NOMO-1 (cell line): ENCODE measurements around the gene SUSD5.

Source experiments
- DNase-seq, 2 experiments: peaks; one replicate each; lab custom pipeline; 2025; ENCODE audit not compliant: unreplicated experiment in 2 of 2; lab: John Stamatoyannopoulos, UW

SUSD5 gene

GRCh38 chr3:33218446-33219174, at the start of gene SUSD5:
Gene SUSD5 (minus strand): TSS chr3:33218810. CDS start chr3:33218797, 13 bp downstream.
- DNase-seq, result no peak

GRCh38 chr3:33260104-33260503, 41.5 kb upstream of the SUSD5 start:
- DNase-seq, result no peak

- DNase-seq, result no peak
Observed at GRCh38 chr3:33256249-33256648, 37.6 kb upstream of the SUSD5 start.

- no peak for DNase-seq
Observed at GRCh38 chr3:33250712-33251111, 32.1 kb upstream of the SUSD5 start.

GRCh38 chr3:33246786-33247185, 28.2 kb upstream of the SUSD5 start:
- no peak for DNase-seq

GRCh38 chr3:33240261-33240660, 21.7 kb upstream of the SUSD5 start:
- no peak for DNase-seq

GRCh38 chr3:33238923-33239322, 20.3 kb upstream of the SUSD5 start:
- DNase-seq, result no peak

- no peak for DNase-seq
Observed at GRCh38 chr3:33237439-33237838, 18.8 kb upstream of the SUSD5 start.

- DNase-seq, result no peak
Observed at GRCh38 chr3:33236005-33236404, 17.4 kb upstream of the SUSD5 start.

GRCh38 chr3:33233884-33234283, 15.3 kb upstream of the SUSD5 start:
- DNase-seq, result no peak

- no peak for DNase-seq
Observed at GRCh38 chr3:33231756-33232465, 13.3 kb upstream of the SUSD5 start.

- no peak for DNase-seq
Observed at GRCh38 chr3:33229947-33230346, 11.3 kb upstream of the SUSD5 start.

GRCh38 chr3:33229066-33229465, 10.5 kb upstream of the SUSD5 start:
- DNase-seq, result no peak

- DNase-seq, result no peak
Observed at GRCh38 chr3:33221241-33221640, 2.6 kb upstream of the SUSD5 start.

- no peak for DNase-seq
Observed at GRCh38 chr3:33219175-33219487, 521 bp upstream of the SUSD5 start.

- no peak for DNase-seq
Observed at GRCh38 chr3:33217866-33218445, 654 bp downstream of the SUSD5 start.

GRCh38 chr3:33215739-33216138, 2.9 kb downstream of the SUSD5 start:
- DNase-seq, result no peak

GRCh38 chr3:33212406-33212805, 6.2 kb downstream of the SUSD5 start:
- no peak for DNase-seq

- DNase-seq, result no peak
Observed at GRCh38 chr3:33211444-33211843, 7.2 kb downstream of the SUSD5 start.

GRCh38 chr3:33209357-33209756, 9.3 kb downstream of the SUSD5 start:
- DNase-seq, result no peak

GRCh38 chr3:33202711-33203457, 15.7 kb downstream of the SUSD5 start:
- DNase-seq, result no peak
